Epidermal melanocyte (primary cell): ENCODE data around the gene EIF5.
A peak's percentile ranks its signal among the peaks of the same experiment; 100 is the strongest.

Source experiments
- DNase-seq: peaks from one replicate; pipeline ENCODE4 v3.0.0; 2011; ENCODE audit warnings: low spot score; ENCODE audit not compliant: insufficient read length

EIF5 gene

DNA sequence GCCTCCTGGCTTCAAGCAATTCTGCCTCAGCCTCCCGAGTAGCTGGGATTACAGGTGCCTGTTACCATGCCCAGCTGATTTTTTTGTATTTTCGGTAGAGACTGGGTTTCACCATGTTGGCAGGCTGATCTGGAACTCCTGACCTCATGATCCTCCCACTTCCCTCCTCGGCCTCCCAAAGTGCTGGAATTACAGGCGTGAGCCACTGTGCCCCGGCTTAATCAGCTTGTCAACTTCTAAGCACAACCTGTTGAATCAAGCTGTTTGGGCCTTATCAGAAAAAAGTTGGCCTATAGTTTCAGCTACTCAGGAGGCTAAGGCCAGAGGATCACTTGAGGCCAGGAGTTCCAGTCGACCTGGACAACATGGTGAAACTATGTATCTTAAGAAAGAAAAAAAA lies 59.0 kb downstream of the EIF5 start:
- no peak for DNase-seq

DNA sequence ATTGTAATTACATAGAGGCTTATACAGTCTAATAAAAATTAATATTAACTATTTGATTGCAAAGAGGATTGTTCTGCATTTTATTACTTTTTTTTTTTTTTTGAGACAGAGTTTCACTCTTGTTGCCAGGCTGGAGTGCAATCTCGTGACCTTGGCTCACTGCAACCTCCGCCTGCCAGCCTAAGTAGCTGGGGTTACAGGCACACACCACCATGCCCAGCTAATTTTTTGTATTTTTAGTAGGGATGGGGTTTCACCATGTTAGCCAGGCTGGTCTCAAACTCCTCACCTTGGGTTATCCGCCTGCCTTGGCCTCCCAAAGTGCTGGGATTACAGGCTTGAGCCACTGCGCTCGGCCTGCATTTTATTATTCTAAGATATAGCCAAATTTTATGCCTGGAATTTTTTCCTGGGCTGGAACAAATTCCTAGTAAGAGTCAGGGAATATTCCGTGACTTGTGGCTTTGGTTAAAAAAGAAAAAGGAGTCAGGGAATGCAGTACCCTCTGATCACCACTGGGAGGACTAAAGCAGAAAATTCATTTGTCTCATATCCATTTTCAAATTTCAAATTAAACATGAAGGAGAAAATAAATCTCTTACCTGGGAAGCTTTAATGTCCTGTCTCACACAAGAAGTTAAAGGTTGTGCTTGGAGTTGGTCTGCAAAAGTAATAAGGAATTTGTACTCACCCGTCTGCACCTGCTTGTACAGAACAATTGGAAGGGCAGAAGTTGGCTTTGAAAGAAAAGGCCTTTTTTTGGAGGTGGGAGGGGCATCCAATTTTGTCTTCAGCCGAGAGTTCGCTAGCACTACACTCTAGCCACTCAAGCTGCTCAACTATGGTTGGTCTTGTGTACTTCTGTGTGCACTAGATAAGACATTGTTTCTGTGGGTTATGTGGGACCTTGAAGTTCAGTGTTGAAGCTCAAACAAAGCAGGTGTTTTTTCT lies 59.9 kb downstream of the EIF5 start:
- peak; percentile 41 for DNase-seq
